Breast epithelium (tissue), 4 donors: Measurements from ENCODE around the gene ARL5A. TPM values are rescaled to one million over a fixed set of nuclear protein-coding genes. Genes with fewer than 3 reads are reported as not detected.
A peak's percentile ranks its signal among the peaks of the same experiment; 100 is the strongest.

Experiments used
- DNase-seq, 2 donors: peaks; one replicate each; pipeline ENCODE4 v3.0.0-alpha.2; 2019; ENCODE audit warnings: low spot score in 2 of 2
- H3K27ac ChIP-seq, 2 donors: fragments of 200-600 bp; sonication (generic) in 1 of 2; one replicate each; pipeline ENCODE4 v1.5.1; 2016 to 2019; ENCODE audit warnings: mild to moderate bottlenecking in 1 of 2
- H3K27me3 ChIP-seq, 2 donors: fragments of 200-600 bp; sonication (generic) in 1 of 2; one replicate each; pipeline versions ENCODE4 v1.5.1 to v1.6.0; 2017 to 2019; ENCODE audit warnings: control low read depth in 1 of 2, mild to moderate bottlenecking in 1 of 2
- H3K36me3 ChIP-seq: fragments of 200-600 bp; one replicate; pipeline ENCODE4 v1.5.1; 2019
- H3K4me1 ChIP-seq, 2 donors: fragments of 200-600 bp; sonication (generic); one replicate each; pipeline ENCODE4 v1.5.1; 2016 to 2019; ENCODE audit warnings: control low read depth in 1 of 2
- H3K4me3 ChIP-seq, 3 donors: fragments of 200-600 bp; sonication (generic); 1 replicate in 2 of 3; 2 replicates in 1 of 3; pipeline ENCODE4 v1.5.1; 2016 to 2019; ENCODE audit warnings: mild to moderate bottlenecking in 3 of 3, moderate library complexity in 2 of 3
- H3K9me3 ChIP-seq, 2 donors: fragments of 200-600 bp; sonication (generic) in 1 of 2; one replicate each; pipeline ENCODE4 v1.5.1; 2016 to 2019; ENCODE audit warnings: control low read depth in 1 of 2
- CTCF ChIP-seq, 3 donors: fragments of 450-650 bp; IDR thresholded peaks; one replicate each; pipeline ENCODE4 v1.5.1; 2016 to 2017; ENCODE audit warnings: antibody characterized with exemption in 3 of 3, mild to moderate bottlenecking in 3 of 3, moderate library complexity in 3 of 3
- POLR2A ChIP-seq: fragments of 450-650 bp; IDR thresholded peaks from one replicate; pipeline ENCODE4 v1.6.1; 2016; ENCODE audit warnings: antibody characterized with exemption, mild to moderate bottlenecking, moderate library complexity
- POLR2AphosphoS5 ChIP-seq, 3 donors: sonication (generic); formaldehyde crosslinking; IDR thresholded peaks; one replicate each; pipeline ENCODE4 v1.6.1; 2017; ENCODE audit warnings: antibody characterized with exemption in 3 of 3
- intact Hi-C: fragments of 100-400 bp; cut with DNase I; formaldehyde crosslinking; loops from one replicate; pipeline ENCODE4 v1.15.1; 2023; ENCODE audit warnings: low total_unique reads
- total RNA-seq, 3 donors: library from RNA; depleted of rRNA; stranded (reverse); fragments of >200 nt; gene quantifications; one replicate each; pipeline ENCODE4 v1.1.0, GENCODE V29; 2016

Gene ARL5A
- total RNA-seq, 3 donors from 2014 or later = 43.2 to 63.1 (median 45.6) TPM

- Histone ChIP-seq H3K4me3 (no peak overlapping the region), H3K27ac (no peak overlapping the region), H3K27me3 (no peaks in the 10 kb centered on the region), H3K4me1 (no peaks in the 10 kb centered on the region), H3K9me3 (no peaks in the 10 kb centered on the region), H3K36me3 (no peaks in the 10 kb centered on the region)
- intact Hi-C loops = no loop called here
- no peak for TF ChIP-seq POLR2AphosphoS5 (IDR thresholded peaks at IDR 0.05)
- no peak for TF ChIP-seq CTCF (IDR thresholded peaks at IDR 0.05)
- no peak for TF ChIP-seq POLR2A
- no peak for DNase-seq
Observed at GRCh38 chr2:151840216-151841046, 12.2 kb upstream of the ARL5A start.

- Histone ChIP-seq H3K27me3 (no peaks in the 10 kb centered on the region), H3K4me3 (no peak overlapping the region), H3K9me3 (no peaks in the 10 kb centered on the region), H3K27ac (no peak overlapping the region), H3K4me1 (no peaks in the 10 kb centered on the region), H3K36me3 (no peaks in the 10 kb centered on the region)
- DNase-seq = no peak
- intact Hi-C loops = no loop called here
- no peak for TF ChIP-seq POLR2AphosphoS5 (IDR thresholded peaks at IDR 0.05)
- no peak for TF ChIP-seq CTCF (IDR thresholded peaks at IDR 0.05)
- TF ChIP-seq POLR2A = no peak
Observed at GRCh38 chr2:151837926-151838325, 9.7 kb upstream of the ARL5A start.

GRCh38 chr2:151833984-151834383, 5.8 kb upstream of the ARL5A start:
- H3K9me3 ChIP-seq = no peaks in the 10 kb centered on the region
- no peaks in the 10 kb centered on the region for H3K4me1 ChIP-seq
- no peak overlapping the region for H3K4me3 ChIP-seq
- no peak overlapping the region for H3K27ac ChIP-seq
- DNase-seq = no peak
- intact Hi-C loops = no loop called here
- H3K27me3 ChIP-seq = no peaks in the 10 kb centered on the region
- no peaks in the 10 kb centered on the region for H3K36me3 ChIP-seq
- no peak for TF ChIP-seq CTCF (IDR thresholded peaks at IDR 0.05)
- no peak for TF ChIP-seq POLR2AphosphoS5 (IDR thresholded peaks at IDR 0.05)
- no peak for TF ChIP-seq POLR2A

- H3K4me1 ChIP-seq = peaks cover 0 to 8% of the 10 kb centered on the region in 2 donors
- no peak for DNase-seq
- H3K9me3 ChIP-seq = no peaks in the 10 kb centered on the region
- H3K4me3 ChIP-seq = no peak overlapping the region
- no peaks in the 10 kb centered on the region for H3K27me3 ChIP-seq
- H3K36me3 ChIP-seq = no peaks in the 10 kb centered on the region
- no peak overlapping the region for H3K27ac ChIP-seq
- TF ChIP-seq CTCF (IDR thresholded peaks at IDR 0.05) (no peak), POLR2A (no peak), POLR2AphosphoS5 (IDR thresholded peaks at IDR 0.05) (no peak)
- intact Hi-C loops = no loop called here
Observed at GRCh38 chr2:151830961-151831360, 2.7 kb upstream of the ARL5A start.

GRCh38 chr2:151828890-151829324, 686 bp upstream of the ARL5A start:
- H3K9me3 ChIP-seq = no peaks in the 10 kb centered on the region
- DNase-seq = no peak
- no peaks in the 10 kb centered on the region for H3K27me3 ChIP-seq
- H3K4me3 ChIP-seq = peak overlapping the region; percentile 91 to 95 (median 92)
- H3K36me3 ChIP-seq = no peaks in the 10 kb centered on the region
- intact Hi-C loops = no loop called here
- peak overlapping the region; percentile 89 for H3K27ac ChIP-seq
- H3K4me1 ChIP-seq = peaks cover 0 to 13% of the 10 kb centered on the region in 2 donors
- TF ChIP-seq CTCF (IDR thresholded peaks at IDR 0.05) = no peak
- TF ChIP-seq POLR2A = no peak
- no peak for TF ChIP-seq POLR2AphosphoS5 (IDR thresholded peaks at IDR 0.05)
